OCI-LY7 (cell line): ENCODE results near the gene SYPL1. TPM values are rescaled to one million over a fixed set of nuclear protein-coding genes. Genes with fewer than 3 reads are reported as not detected.

Experiments used
- BruUV-seq: library from RNA; stranded (reverse); fragments of 400-500 nt; replicated peaks from 2 replicates; lab custom pipeline; 2021; lab: Mats Ljungman, UMichigan
- CTCF ChIA-PET: fragments of 300-600 bp; sonication (Branson Sonifier 250); formaldehyde crosslinking; loops from one replicate; lab custom pipeline; 2022; ENCODE audit warnings: antibody characterized with exemption; ENCODE audit not compliant: unreplicated experiment; lab: Charles Lee
- POLR2A ChIA-PET: fragments of 300-600 bp; sonication (Branson Sonifier 250); formaldehyde crosslinking; loops from one replicate; lab custom pipeline; 2022; ENCODE audit warnings: antibody characterized with exemption; lab: Charles Lee
- DNase-seq: peaks from one replicate; pipeline ENCODE4 v3.0.0-alpha.2; 2015; ENCODE audit warnings: low spot score
- H2AFZ ChIP-seq: fragments of 200-600 bp; sonication (generic), shearing (Covaris generic); 2 replicates; pipeline ENCODE4 v1.6.1; 2014; ENCODE audit warnings: mild to moderate bottlenecking, antibody characterized with exemption, low read length, moderate library complexity
- H3K27ac ChIP-seq: fragments of 200-600 bp; sonication (generic); 2 replicates; pipeline ENCODE4 v1.5.1; 2014; ENCODE audit warnings: mixed run types, low read depth, mild to moderate bottlenecking, moderate library complexity, low read length, inconsistent platforms; ENCODE audit not compliant: poor library complexity, severe bottlenecking
- H3K36me3 ChIP-seq: fragments of 200-600 bp; sonication (generic); 2 replicates; pipeline ENCODE4 v1.6.1; 2014; ENCODE audit warnings: mild to moderate bottlenecking, antibody characterized with exemption, low read length, moderate library complexity, mixed read lengths; ENCODE audit not compliant: insufficient read depth
- H3K4me1 ChIP-seq: fragments of 200-600 bp; sonication (generic); 2 replicates; pipeline ENCODE4 v1.5.1; 2014; ENCODE audit warnings: mild to moderate bottlenecking, low read length; ENCODE audit not compliant: insufficient read depth, poor library complexity, severe bottlenecking
- H3K4me2 ChIP-seq: fragments of 200-600 bp; sonication (generic); 2 replicates; pipeline ENCODE4 v1.6.1; 2014; ENCODE audit warnings: mild to moderate bottlenecking, low read length
- H3K4me3 ChIP-seq: fragments of 200-600 bp; sonication (generic); 2 replicates; pipeline ENCODE4 v1.5.1; 2014; ENCODE audit warnings: mild to moderate bottlenecking, low read depth, low read length; ENCODE audit not compliant: poor library complexity, severe bottlenecking
- H3K79me2 ChIP-seq: fragments of 200-600 bp; sonication (generic); 2 replicates; pipeline ENCODE4 v1.6.1; 2016; ENCODE audit warnings: low read depth, mild to moderate bottlenecking, low read length, moderate library complexity, mixed read lengths; ENCODE audit not compliant: insufficient read depth
- H3K9me2 ChIP-seq: fragments of 200-600 bp; sonication (generic); 2 replicates; pipeline ENCODE4 v1.6.1; 2016; ENCODE audit warnings: mild to moderate bottlenecking, low read length, mixed read lengths; ENCODE audit not compliant: insufficient read depth
- H3K9me3 ChIP-seq: fragments of 200-600 bp; sonication (generic); 2 replicates; pipeline ENCODE4 v1.6.1; 2014; ENCODE audit warnings: mild to moderate bottlenecking, mixed run types, low read length, mixed read lengths
- H4K20me1 ChIP-seq: fragments of 200-600 bp; sonication (generic); 2 replicates; pipeline ENCODE4 v1.6.1; 2014; ENCODE audit warnings: mild to moderate bottlenecking, antibody characterized with exemption, low read length, moderate library complexity, mixed read lengths; ENCODE audit not compliant: insufficient read depth
- EZH2phosphoT487 ChIP-seq: fragments of 200-600 bp; sonication (generic); IDR thresholded peaks from 2 replicates; pipeline ENCODE4 v1.6.1; 2018; ENCODE audit warnings: low read depth, borderline replicate concordance, mild to moderate bottlenecking, mixed run types, antibody characterized with exemption, low read length, moderate library complexity, mixed read lengths
- intact Hi-C: fragments of 100-400 bp; cut with micrococcal nuclease; formaldehyde crosslinking; loops from one replicate; pipeline ENCODE4 v1.10.0; 2022; ENCODE audit not compliant: unreplicated experiment
- total RNA-seq, 2 experiments: library from RNA; depleted of rRNA in 1 of 2; stranded (reverse); fragments of >200 nt in 1 of 2; shearing (Covaris generic) in 1 of 2; gene quantifications; 2 replicates each; pipeline ENCODE4 v1.2.3, GENCODE V29; 2014 to 2022
- TF ChIP-seq, protein P1 (sequence below): fragments of 200-600 bp; sonication (generic); conservative IDR thresholded peaks from 2 replicates; pipeline ENCODE4 v1.5.1; 2014; ENCODE audit warnings: mild to moderate bottlenecking, antibody characterized with exemption, low read length, moderate library complexity, mixed read lengths

SYPL1 gene
- total RNA-seq, 2 experiments from 2014 or later, result 34.1 to 112 TPM

DNA sequence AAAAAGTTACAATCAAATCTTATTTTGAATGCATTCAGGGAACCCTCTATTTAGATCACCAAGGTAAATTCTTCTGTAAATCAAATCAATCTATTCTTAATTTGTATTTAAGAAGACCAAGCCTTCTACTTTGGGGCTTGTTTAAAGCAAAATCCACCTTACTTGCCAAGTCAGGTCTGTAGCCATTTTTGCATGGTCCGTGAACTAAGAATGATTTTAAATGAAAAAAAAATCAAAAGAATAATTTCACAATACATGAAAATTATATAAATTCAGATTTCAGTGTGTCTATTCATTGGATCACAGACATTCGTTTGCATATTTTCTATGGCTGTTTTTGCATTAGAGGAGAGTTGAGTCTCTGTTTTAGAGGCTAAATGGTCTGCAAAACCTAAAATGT is 59.4 kb downstream of the SYPL1 start:
- Histone ChIP-seq H3K4me1 (peaks cover 72% of the 10 kb centered on the region), H3K9me2 (no peaks in the 10 kb centered on the region), H3K9me3 (peaks cover 16% of the 10 kb centered on the region; the same call in 1 of the 2 replicates), H3K79me2 (no peaks in the 10 kb centered on the region), H3K36me3 (peaks cover 11% of the 10 kb centered on the region; the same call in 1 of the 2 replicates), H4K20me1 (no peaks in the 10 kb centered on the region), H2AFZ (peak overlapping the region; percentile 69), H3K27ac (no peak overlapping the region), H3K4me2 (peak overlapping the region; percentile 39), H3K4me3 (no peak overlapping the region)
- ChIA-PET CTCF (interaction anchor here (3.1 kb wide), 1 partner anchor 101 kb away, joined by 27 read pairs; no protein-coding TSS in a partner anchor), POLR2A (interaction anchor here (0.5 kb wide), 1 partner anchor 124 kb away, joined by 3 read pairs; no protein-coding TSS in a partner anchor)
- no TSS peak for BruUV-seq
- intact Hi-C loops, result loop anchor here (10.0 kb wide), 1 partner anchor 812 kb away; the partner anchor contains the start of gene PIK3CG
- DNase-seq, result no peak
- TF ChIP-seq, protein P1, sequence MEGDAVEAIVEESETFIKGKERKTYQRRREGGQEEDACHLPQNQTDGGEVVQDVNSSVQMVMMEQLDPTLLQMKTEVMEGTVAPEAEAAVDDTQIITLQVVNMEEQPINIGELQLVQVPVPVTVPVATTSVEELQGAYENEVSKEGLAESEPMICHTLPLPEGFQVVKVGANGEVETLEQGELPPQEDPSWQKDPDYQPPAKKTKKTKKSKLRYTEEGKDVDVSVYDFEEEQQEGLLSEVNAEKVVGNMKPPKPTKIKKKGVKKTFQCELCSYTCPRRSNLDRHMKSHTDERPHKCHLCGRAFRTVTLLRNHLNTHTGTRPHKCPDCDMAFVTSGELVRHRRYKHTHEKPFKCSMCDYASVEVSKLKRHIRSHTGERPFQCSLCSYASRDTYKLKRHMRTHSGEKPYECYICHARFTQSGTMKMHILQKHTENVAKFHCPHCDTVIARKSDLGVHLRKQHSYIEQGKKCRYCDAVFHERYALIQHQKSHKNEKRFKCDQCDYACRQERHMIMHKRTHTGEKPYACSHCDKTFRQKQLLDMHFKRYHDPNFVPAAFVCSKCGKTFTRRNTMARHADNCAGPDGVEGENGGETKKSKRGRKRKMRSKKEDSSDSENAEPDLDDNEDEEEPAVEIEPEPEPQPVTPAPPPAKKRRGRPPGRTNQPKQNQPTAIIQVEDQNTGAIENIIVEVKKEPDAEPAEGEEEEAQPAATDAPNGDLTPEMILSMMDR, result no peak
- no peak for TF ChIP-seq EZH2phosphoT487

DNA sequence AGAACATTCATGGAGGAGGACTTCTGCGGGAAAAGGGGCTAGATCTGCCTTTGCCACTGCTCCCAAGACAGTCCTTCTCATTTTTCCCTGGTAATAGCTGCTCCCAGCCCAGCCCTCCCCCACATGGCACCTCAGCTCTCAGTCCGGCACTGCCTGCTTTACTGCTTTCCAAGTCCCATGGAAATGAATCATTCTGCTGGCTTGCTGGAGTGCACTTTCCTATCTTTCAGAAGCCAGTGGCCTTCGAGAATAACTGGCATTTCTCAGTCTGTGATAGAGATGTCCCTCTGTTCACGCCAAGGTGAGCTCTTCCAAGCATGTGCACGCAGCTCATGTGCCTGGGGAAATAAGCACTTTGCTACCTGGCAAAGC is 61.4 kb downstream of the SYPL1 start:
- Histone ChIP-seq H3K9me3 (peaks cover 16% of the 10 kb centered on the region; the same call in 1 of the 2 replicates), H2AFZ (no peak overlapping the region), H3K36me3 (peaks cover 11% of the 10 kb centered on the region; the same call in 1 of the 2 replicates), H3K4me3 (no peak overlapping the region), H3K4me2 (no peak overlapping the region), H4K20me1 (no peaks in the 10 kb centered on the region), H3K9me2 (no peaks in the 10 kb centered on the region), H3K27ac (no peak overlapping the region), H3K4me1 (peaks cover 59% of the 10 kb centered on the region), H3K79me2 (no peaks in the 10 kb centered on the region)
- BruUV-seq, result no TSS peak
- intact Hi-C loops, result loop anchor here (10.0 kb wide), 1 partner anchor 814 kb away; the partner anchor contains the start of gene PIK3CG
- no peak for DNase-seq
- ChIA-PET POLR2A (interaction anchor here (0.7 to 2.0 kb wide), 7 partner anchors 10 to 117 kb away, joined by 3 to 11 read pairs (median 4); no protein-coding TSS in a partner anchor), CTCF (interaction anchor here (0.5 to 3.1 kb wide), 3 partner anchors 28 to 397 kb away, joined by 3 to 27 read pairs (median 5); no protein-coding TSS in a partner anchor)
- TF ChIP-seq, protein P1, result no peak
- TF ChIP-seq EZH2phosphoT487, result no peak
